Ectodermal cell (in vitro differentiated cells): ENCODE results near the gene RBM6. TPM values are rescaled to one million over a fixed set of nuclear protein-coding genes. Genes with fewer than 3 reads are reported as not detected.

Experiments
- H3K27ac ChIP-seq: 2 replicates; pipeline ENCODE4 v1.7.0; 2013; ENCODE audit warnings: mild to moderate bottlenecking, low read depth, low read length; ENCODE audit not compliant: insufficient read depth, poor library complexity, severe bottlenecking
- H3K27me3 ChIP-seq: 2 replicates; pipeline ENCODE4 v1.7.0; 2013; ENCODE audit warnings: mild to moderate bottlenecking, low read length; ENCODE audit not compliant: insufficient read depth, control insufficient read depth, poor library complexity, severe bottlenecking
- H3K36me3 ChIP-seq: one replicate; pipeline ENCODE4 v1.7.0; 2013; ENCODE audit warnings: low read length; ENCODE audit not compliant: control insufficient read depth, insufficient read depth
- H3K4me1 ChIP-seq: one replicate; pipeline ENCODE4 v1.7.0; 2013; ENCODE audit warnings: low read length; ENCODE audit not compliant: control insufficient read depth, insufficient read depth
- H3K4me3 ChIP-seq: 2 replicates; pipeline ENCODE4 v1.7.0; 2013; ENCODE audit warnings: low read depth, low read length, control low read depth; ENCODE audit not compliant: insufficient read depth
- H3K9me3 ChIP-seq: 2 replicates; pipeline ENCODE4 v1.7.0; 2013; ENCODE audit warnings: mild to moderate bottlenecking, low read length, moderate library complexity; ENCODE audit not compliant: control insufficient read depth
- WGBS, 2 experiments: methylation state at CpG; one replicate each; pipeline ENCODE4 v1.1.7; 2013; ENCODE audit warnings: missing lambda C conversion rate in 2 of 2; 5-methylcytosine and 5-hydroxymethylcytosine counted together
- polyA plus RNA-seq, 4 experiments: library from polyadenylated mRNA; stranded (reverse); fragments of 50-300 nt; gene quantifications; one replicate each; pipeline ENCODE4 v1.2.3, GENCODE V29; 2013

The RBM6 gene, protein sequence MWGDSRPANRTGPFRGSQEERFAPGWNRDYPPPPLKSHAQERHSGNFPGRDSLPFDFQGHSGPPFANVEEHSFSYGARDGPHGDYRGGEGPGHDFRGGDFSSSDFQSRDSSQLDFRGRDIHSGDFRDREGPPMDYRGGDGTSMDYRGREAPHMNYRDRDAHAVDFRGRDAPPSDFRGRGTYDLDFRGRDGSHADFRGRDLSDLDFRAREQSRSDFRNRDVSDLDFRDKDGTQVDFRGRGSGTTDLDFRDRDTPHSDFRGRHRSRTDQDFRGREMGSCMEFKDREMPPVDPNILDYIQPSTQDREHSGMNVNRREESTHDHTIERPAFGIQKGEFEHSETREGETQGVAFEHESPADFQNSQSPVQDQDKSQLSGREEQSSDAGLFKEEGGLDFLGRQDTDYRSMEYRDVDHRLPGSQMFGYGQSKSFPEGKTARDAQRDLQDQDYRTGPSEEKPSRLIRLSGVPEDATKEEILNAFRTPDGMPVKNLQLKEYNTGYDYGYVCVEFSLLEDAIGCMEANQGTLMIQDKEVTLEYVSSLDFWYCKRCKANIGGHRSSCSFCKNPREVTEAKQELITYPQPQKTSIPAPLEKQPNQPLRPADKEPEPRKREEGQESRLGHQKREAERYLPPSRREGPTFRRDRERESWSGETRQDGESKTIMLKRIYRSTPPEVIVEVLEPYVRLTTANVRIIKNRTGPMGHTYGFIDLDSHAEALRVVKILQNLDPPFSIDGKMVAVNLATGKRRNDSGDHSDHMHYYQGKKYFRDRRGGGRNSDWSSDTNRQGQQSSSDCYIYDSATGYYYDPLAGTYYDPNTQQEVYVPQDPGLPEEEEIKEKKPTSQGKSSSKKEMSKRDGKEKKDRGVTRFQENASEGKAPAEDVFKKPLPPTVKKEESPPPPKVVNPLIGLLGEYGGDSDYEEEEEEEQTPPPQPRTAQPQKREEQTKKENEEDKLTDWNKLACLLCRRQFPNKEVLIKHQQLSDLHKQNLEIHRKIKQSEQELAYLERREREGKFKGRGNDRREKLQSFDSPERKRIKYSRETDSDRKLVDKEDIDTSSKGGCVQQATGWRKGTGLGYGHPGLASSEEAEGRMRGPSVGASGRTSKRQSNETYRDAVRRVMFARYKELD
- polyA plus RNA-seq (2013, experiment 1 of 4) = 136 TPM
- 143 TPM for polyA plus RNA-seq (2013, experiment 2 of 4)
- polyA plus RNA-seq (2013, experiment 3 of 4) = 103 TPM
- 110 TPM for polyA plus RNA-seq (2013, experiment 4 of 4)

DNA sequence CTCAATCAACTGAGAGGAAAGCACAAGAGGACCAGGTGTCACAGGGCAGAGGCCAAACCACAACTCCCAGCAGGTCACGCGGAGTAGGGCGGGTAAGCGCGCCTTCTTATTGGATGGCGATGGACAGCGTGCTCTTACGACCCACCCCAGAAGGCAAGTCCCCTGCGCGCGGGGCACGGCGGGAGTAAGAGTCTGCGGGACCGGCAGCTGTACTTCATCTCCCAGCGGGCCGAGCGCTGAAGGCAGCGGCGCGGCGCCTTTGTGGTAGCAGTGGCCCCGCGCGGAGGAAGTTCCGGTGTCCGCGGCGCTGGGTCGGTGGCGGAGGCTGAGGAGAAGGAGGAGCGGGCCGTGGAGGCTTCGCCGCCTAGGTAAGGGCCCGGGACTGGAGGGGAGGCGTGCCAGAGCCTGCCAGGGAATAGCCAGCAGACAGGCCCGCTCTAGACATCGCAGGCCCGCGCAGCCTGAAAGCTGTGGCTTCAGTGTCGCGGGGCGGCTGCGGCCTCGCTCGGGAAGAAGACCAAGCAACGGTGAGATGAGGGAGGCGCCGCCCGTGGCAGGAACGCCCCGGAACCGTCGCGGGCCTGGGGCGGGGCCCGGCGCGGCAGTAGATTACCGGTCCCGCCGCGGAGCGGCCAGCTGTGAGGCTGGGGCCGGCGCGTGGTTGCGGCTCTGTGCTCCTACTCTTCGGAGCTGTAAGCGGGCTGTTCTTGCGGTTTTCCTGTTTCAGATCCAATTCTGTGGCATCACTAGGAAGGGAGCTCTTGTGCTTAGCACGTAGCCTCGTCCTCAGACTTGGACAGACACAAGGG, at the start of gene RBM6:
TSS of gene RBM6 (plus strand) at position 293 of the 809 bp plus-strand sequence. CDS start 22,492 bp downstream, outside the sequence.
- Histone ChIP-seq H3K36me3 (no peaks in the 10 kb centered on the region), H3K27ac (peak within 1 kb of the TSS; percentile 88), H3K27me3 (no peaks in the 10 kb centered on the region), H3K4me3 (peak within 1 kb of the TSS; percentile 77), H3K4me1 (no peaks in the 10 kb centered on the region), H3K9me3 (no peaks in the 10 kb centered on the region)
- WGBS, 2 experiments = 0% methylated on average over 74 of the region's 74 CpGs

DNA sequence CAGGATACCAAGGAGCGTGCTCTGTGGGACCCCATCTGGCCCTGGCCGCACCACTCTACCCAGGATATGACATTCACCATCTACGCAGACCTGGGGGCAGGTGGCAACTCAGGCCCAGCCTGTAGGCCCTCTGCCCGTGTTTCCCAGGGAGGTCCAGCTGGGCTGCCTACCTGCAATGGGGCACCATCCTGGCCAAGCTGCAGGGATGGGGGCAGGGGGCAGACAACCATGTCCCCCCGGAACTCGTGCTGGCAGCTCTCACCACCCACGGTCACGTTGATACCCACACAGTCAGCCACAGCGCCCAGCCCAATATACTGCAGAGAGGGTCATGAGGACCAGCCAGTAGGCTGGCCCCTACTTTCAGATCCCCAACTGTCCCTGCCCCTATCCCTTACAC, 44.2 kb upstream of the RBM6 start:
- 92 to 93% methylated on average over 9 of the region's 9 CpGs for WGBS, 2 experiments
- Histone ChIP-seq H3K36me3 (no peaks in the 10 kb centered on the region), H3K9me3 (no peaks in the 10 kb centered on the region), H3K4me3 (no peak overlapping the region), H3K27ac (no peak overlapping the region), H3K27me3 (no peaks in the 10 kb centered on the region), H3K4me1 (no peaks in the 10 kb centered on the region)

DNA sequence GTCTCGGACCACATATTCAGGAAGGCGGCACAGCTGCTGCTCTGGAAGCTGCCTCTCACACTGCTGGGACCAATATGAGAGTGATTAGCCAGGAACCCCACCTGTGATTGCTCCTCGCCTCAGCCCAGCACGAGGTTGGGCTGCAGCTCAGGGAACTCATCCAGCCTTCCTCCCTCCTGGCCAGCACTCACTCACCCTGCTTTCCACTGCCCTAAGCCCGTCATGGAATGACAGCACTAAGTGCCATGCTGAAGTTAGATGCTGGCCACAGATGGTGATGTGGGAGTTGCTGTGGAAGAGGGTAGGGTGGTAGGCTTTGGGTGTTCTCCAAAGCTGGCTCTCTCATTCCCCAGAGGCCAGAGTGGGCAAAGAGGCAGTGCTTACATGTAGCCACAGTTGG, 43.6 kb upstream of the RBM6 start:
- Histone ChIP-seq H3K9me3 (no peaks in the 10 kb centered on the region), H3K4me3 (no peak overlapping the region), H3K4me1 (no peaks in the 10 kb centered on the region), H3K27me3 (no peaks in the 10 kb centered on the region), H3K27ac (no peak overlapping the region), H3K36me3 (no peaks in the 10 kb centered on the region)
- 75 to 81% methylated on average over 5 of the region's 5 CpGs for WGBS, 2 experiments

DNA sequence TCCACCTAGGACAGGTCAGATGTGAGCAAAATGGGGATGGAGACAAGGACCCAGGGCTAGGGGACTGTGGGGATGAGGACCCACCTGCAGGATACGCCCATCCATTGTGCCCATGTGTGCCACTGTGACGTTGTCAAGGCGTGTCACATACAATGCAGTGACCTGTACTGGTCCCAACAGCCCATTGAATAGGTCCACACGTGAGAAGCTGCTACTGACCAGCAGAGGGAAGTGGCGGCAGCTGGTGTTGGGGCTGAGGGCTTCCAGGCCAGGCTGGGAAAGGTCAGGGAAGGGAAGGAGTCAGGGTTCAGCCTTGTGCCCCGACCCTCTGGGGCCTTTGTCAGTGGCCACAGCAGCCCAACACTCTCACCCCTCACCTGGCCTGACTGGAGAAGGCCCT, 41.0 kb upstream of the RBM6 start:
- H3K4me1 ChIP-seq = peaks cover 2% of the 10 kb centered on the region
- H3K9me3 ChIP-seq = no peaks in the 10 kb centered on the region
- WGBS, 2 experiments = 84 to 85% methylated on average over 6 of the region's 6 CpGs
- H3K27ac ChIP-seq = no peak overlapping the region
- peaks cover 7% of the 10 kb centered on the region for H3K27me3 ChIP-seq
- no peaks in the 10 kb centered on the region for H3K36me3 ChIP-seq
- no peak overlapping the region for H3K4me3 ChIP-seq

DNA sequence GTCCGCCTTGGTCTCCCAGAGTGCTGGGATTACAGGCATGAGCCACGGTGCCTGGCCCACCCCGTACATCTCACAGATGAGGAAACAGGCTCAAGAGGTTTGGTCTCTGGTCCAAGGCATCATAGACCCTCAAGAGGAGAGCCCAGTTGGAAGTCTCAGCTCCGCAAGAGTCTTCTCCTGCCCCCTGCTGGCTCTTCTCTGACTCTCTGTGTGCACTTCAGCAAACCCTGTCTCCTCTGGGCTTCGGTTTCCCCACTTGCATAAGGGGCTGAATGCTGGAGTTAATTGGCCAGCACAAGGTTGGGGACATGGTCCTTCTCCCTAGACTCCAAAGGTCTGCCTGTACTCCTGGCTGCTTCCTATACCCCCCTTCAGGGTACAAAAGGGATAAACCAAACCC, 40.1 kb upstream of the RBM6 start:
- Histone ChIP-seq H3K27ac (no peak overlapping the region), H3K4me3 (no peak overlapping the region), H3K36me3 (no peaks in the 10 kb centered on the region), H3K4me1 (peaks cover 5% of the 10 kb centered on the region), H3K27me3 (peaks cover 7% of the 10 kb centered on the region), H3K9me3 (no peaks in the 10 kb centered on the region)
- 74 to 76% methylated on average over 5 of the region's 5 CpGs for WGBS, 2 experiments

DNA sequence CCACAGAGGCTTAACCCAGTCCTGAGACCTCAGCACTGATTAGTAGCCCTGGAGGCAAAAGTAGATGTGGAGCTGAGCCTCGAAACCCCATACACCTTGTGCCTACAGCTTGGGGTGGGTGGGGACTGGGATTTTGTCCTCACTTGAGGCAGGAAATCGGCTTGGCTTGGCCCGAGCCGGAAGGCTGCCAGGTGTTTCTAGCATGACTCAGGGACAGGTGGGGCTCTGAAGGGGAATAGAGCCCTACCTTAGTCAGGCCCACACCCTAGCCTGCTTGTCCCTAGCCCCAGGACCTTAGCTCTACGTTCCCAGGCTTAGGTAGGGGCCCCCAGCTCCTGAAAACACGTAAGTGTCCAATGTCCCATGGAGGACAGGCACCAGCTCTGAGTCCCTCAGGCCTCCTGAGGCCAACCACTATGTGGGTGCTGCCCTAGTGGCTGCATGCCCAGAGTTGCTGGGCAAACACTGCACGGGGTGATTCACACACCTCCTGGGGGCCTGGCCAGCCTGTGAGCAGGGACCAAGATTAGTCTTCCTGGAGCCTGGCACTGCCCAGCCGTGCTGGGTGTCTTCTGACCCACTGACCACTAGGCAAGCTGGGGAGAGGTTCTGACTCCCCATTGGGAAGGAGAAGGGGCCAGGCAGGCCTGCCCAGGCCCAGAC, 39.3 kb upstream of the RBM6 start:
- no peak overlapping the region for H3K27ac ChIP-seq
- H3K4me1 ChIP-seq = peaks cover 5% of the 10 kb centered on the region
- no peak overlapping the region for H3K4me3 ChIP-seq
- no peaks in the 10 kb centered on the region for H3K9me3 ChIP-seq
- 85 to 87% methylated on average over 8 of the region's 8 CpGs for WGBS, 2 experiments
- H3K36me3 ChIP-seq = no peaks in the 10 kb centered on the region
- peaks cover 7% of the 10 kb centered on the region for H3K27me3 ChIP-seq

DNA sequence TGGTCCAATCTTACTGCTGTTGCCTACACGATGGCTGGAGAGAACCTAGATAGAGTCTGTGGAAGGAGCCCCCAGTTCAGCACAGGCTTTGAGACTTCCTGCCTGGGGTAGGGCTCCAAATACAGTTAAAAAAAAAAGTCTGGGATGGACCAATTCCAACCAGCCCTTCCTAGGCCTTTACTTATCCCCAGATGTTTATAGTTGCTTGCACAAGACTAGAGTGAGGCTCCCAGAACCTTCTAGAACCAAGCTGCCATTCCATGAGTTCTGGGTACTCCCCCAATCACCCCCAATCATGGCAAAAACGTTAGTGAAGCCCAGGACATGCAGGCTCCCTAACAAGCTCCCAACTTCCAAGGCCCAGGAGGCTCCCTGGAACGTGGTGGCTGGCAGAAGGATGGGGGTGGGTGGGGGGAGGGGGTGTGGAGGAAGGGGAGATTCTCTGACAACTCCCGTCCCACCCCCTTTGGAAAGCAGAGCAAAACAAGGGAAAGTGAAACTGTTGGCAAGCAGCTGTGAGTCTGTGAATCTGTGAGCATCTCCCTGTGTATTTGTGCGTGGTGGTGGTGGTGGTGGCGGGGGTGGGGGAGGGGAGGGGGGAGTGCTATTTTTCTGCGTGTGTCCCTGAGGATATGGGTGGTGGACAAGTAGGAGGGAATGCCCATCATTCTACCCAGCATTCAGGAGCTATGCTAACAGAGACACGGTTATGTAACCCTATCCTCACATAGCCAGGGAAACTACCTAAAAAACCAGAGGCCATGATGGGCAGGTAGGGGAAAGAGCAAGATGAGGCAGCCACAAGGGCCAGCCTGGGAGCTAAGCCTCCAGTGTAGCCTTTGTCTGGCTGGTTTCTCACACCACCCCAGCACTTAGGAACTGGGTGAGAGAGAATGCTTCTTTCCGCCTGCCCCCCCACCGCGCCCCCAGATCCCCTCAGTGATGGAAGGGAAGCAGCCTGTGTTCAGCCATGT, 38.3 kb upstream of the RBM6 start:
- H3K9me3 ChIP-seq = no peaks in the 10 kb centered on the region
- H3K27me3 ChIP-seq = peaks cover 7% of the 10 kb centered on the region
- WGBS, 2 experiments = 74 to 75% methylated on average over 7 to 8 of the region's 11 CpGs
- no peak overlapping the region for H3K27ac ChIP-seq
- H3K36me3 ChIP-seq = no peaks in the 10 kb centered on the region
- peaks cover 5% of the 10 kb centered on the region for H3K4me1 ChIP-seq
- no peak overlapping the region for H3K4me3 ChIP-seq

DNA sequence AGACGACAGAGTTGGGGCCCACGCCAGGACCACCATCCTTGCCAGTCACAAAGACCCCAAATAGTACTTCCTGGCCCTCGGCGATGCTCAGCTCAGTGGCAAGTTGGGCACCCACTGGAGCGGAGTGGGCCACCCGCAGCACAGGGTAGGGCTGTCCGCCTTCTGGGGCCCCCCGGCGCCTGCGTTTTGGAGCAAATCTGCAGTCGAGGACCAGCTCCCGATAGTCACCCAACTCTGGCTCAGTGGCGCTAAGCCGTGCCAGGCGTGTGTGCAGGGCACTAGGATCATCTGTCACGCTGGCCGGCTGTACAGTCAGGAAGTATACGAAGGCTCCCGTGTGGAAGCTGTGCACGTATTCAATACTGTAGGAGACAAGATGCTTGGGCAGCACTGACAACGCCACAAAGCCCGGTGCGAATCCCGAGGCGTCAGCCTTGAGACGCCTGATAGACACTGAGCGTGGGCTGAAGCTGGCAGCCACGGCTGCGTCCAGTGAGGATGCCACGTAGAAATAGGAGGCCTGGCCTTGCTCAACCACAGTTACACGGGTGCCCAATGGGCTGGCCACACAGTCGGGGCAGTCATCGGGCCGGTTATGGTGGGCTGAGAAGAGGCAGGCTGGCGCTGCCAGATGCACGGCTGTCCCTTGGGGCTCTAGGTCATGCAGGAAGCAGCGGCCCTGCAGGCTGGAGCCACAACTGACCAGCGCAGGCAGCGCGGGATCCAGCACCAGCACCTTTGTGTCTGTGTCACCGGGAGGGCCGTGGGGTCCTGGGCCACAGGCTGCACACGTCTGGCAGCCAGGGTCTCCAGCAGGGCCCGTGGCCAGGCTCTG, 37.2 kb upstream of the RBM6 start:
- 95 to 96% methylated on average over 44 of the region's 44 CpGs for WGBS, 2 experiments
- Histone ChIP-seq H3K4me3 (no peak overlapping the region), H3K36me3 (no peaks in the 10 kb centered on the region), H3K27me3 (peaks cover 7% of the 10 kb centered on the region), H3K4me1 (peaks cover 5% of the 10 kb centered on the region), H3K9me3 (no peaks in the 10 kb centered on the region), H3K27ac (no peak overlapping the region)
